Thoracic aorta (tissue), 2 donors: ENCODE results near the gene DENND1B. TPM values are rescaled to one million over a fixed set of nuclear protein-coding genes. Genes with fewer than 3 reads are reported as not detected.

ENCODE experiments used
- ATAC-seq: fragments of 150-250 bp; one replicate; pipeline ENCODE4 v1.8.0; 2017; ENCODE audit warnings: low read depth; ENCODE audit not compliant: insufficient number of reproducible peaks, low FRiP score
- DNase-seq: peaks from one replicate; pipeline ENCODE4 v3.0.0-alpha.2; 2020; ENCODE audit warnings: low spot score
- H3K27ac ChIP-seq, 2 donors: fragments of 200-600 bp; sonication (generic); 1 replicate in 1 of 2; 2 replicates in 1 of 2; pipeline ENCODE4 v1.5.1; 2016; ENCODE audit warnings: mild to moderate bottlenecking in 2 of 2, moderate library complexity in 2 of 2
- H3K27me3 ChIP-seq: fragments of 200-600 bp; sonication (generic); replicated peaks from 2 replicates; pipeline ENCODE4 v1.6.0; 2016; ENCODE audit warnings: mild to moderate bottlenecking; ENCODE audit not compliant: insufficient read depth
- H3K36me3 ChIP-seq: fragments of 200-600 bp; sonication (generic); one replicate; pipeline ENCODE4 v1.5.1; 2016
- H3K4me1 ChIP-seq, 2 donors: fragments of 200-600 bp; sonication (generic); 1 replicate in 1 of 2; 2 replicates in 1 of 2; pipeline versions ENCODE4 v1.5.1 to v1.6.0; 2016; ENCODE audit warnings: low read depth in 2 of 2, mild to moderate bottlenecking in 1 of 2; ENCODE audit not compliant: control insufficient read depth in 1 of 2
- H3K4me3 ChIP-seq: fragments of 200-600 bp; sonication (generic); 2 replicates; pipeline ENCODE4 v1.5.1; 2016; ENCODE audit warnings: mild to moderate bottlenecking
- H3K9me3 ChIP-seq: fragments of 200-600 bp; sonication (generic); 2 replicates; pipeline ENCODE4 v1.5.1; 2016
- total RNA-seq, 2 donors: library from RNA; depleted of rRNA; stranded (reverse); fragments of >200 nt; gene quantifications; one replicate each; pipeline versions ENCODE4 v1.1.0 to v1.2.3, GENCODE V29; 2016
- TF ChIP-seq, protein P1 (sequence below): fragments of 200-600 bp; sonication (generic); IDR thresholded peaks from one replicate; pipeline ENCODE4 v1.5.1; 2019; ENCODE audit warnings: antibody characterized with exemption

Gene DENND1B
- total RNA-seq, 2 donors from 2014 or later = 9.6 to 17.2 TPM

DNA sequence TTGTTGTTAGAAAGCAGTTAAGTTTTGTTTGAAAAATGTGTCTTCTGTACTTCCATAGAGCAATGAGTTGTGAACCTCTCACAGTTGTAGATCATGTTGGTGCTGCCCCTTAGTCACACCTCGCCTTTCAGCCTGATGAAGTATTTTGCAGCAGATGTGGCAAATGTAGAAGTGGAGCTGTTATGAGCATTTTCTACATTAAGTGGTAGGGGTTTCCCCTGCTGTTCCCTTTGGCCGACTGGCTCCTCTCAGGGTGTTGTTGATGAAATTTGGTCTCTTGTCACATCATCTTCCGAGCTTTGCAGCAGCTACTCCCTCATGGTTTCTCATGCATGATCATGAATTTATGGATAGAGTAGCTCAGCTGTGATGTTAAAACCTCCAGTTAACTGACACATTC lies 33.6 kb upstream of the DENND1B start:
- TF ChIP-seq, protein P1, sequence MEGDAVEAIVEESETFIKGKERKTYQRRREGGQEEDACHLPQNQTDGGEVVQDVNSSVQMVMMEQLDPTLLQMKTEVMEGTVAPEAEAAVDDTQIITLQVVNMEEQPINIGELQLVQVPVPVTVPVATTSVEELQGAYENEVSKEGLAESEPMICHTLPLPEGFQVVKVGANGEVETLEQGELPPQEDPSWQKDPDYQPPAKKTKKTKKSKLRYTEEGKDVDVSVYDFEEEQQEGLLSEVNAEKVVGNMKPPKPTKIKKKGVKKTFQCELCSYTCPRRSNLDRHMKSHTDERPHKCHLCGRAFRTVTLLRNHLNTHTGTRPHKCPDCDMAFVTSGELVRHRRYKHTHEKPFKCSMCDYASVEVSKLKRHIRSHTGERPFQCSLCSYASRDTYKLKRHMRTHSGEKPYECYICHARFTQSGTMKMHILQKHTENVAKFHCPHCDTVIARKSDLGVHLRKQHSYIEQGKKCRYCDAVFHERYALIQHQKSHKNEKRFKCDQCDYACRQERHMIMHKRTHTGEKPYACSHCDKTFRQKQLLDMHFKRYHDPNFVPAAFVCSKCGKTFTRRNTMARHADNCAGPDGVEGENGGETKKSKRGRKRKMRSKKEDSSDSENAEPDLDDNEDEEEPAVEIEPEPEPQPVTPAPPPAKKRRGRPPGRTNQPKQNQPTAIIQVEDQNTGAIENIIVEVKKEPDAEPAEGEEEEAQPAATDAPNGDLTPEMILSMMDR = no peak
- Histone ChIP-seq H3K4me1 (no peaks in the 10 kb centered on the region), H3K36me3 (no peaks in the 10 kb centered on the region), H3K27me3 (no peaks in the 10 kb centered on the region), H3K4me3 (no peak overlapping the region), H3K27ac (no peak overlapping the region), H3K9me3 (no peaks in the 10 kb centered on the region)
- DNase-seq (no peak), ATAC-seq (no peak)

- H3K4me3 ChIP-seq = no peak overlapping the region
- no peak overlapping the region for H3K27ac ChIP-seq
- no peak for ATAC-seq
- TF ChIP-seq, protein P1 = no peak
- no peaks in the 10 kb centered on the region for H3K9me3 ChIP-seq
- H3K4me1 ChIP-seq = no peaks in the 10 kb centered on the region
- no peak for DNase-seq
- H3K36me3 ChIP-seq = no peaks in the 10 kb centered on the region
- H3K27me3 ChIP-seq = no peaks in the 10 kb centered on the region
These were observed 32.6 kb upstream of the DENND1B start for GRCh38 chr1:197807739-197808453.

- TF ChIP-seq, protein P1 = no peak
- ATAC-seq (no peak), DNase-seq (no peak)
- Histone ChIP-seq H3K36me3 (no peaks in the 10 kb centered on the region), H3K4me1 (no peaks in the 10 kb centered on the region), H3K27me3 (no peaks in the 10 kb centered on the region), H3K9me3 (no peaks in the 10 kb centered on the region), H3K4me3 (no peak overlapping the region), H3K27ac (no peak overlapping the region)
These were observed 31.9 kb upstream of the DENND1B start for GRCh38 chr1:197807216-197807615.

DNA sequence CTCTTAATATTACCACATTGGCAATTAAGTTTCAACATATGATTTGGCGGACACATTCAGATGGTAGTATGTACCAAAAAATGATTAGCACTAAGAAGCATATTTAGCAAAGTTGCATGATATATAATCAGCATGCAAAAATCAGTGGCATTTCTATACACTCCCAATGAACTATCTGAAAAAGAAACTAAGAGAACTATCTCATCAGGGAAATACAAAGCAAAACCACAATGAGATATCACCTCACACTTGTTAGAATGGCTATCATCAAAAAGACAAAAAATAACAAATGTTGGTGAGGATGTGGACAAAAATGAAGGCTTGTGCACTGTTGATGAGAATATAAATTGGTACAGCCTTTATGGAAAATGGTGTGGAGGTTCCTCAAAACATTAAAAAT lies 31.4 kb upstream of the DENND1B start:
- TF ChIP-seq, protein P1 = no peak
- no peaks in the 10 kb centered on the region for H3K4me1 ChIP-seq
- no peak for DNase-seq
- ATAC-seq = no peak
- H3K4me3 ChIP-seq = no peak overlapping the region
- H3K27ac ChIP-seq = no peak overlapping the region
- H3K9me3 ChIP-seq = no peaks in the 10 kb centered on the region
- H3K27me3 ChIP-seq = no peaks in the 10 kb centered on the region
- H3K36me3 ChIP-seq = no peaks in the 10 kb centered on the region

- H3K27me3 ChIP-seq = no peaks in the 10 kb centered on the region
- TF ChIP-seq, protein P1 = no peak
- no peak overlapping the region for H3K4me3 ChIP-seq
- DNase-seq (no peak), ATAC-seq (no peak)
- no peaks in the 10 kb centered on the region for H3K4me1 ChIP-seq
- no peaks in the 10 kb centered on the region for H3K36me3 ChIP-seq
- H3K9me3 ChIP-seq = peaks cover 9% of the 10 kb centered on the region
- H3K27ac ChIP-seq = no peak overlapping the region
These were observed 26.4 kb upstream of the DENND1B start for GRCh38 chr1:197801684-197802083.
